ENCODE results near the gene PDE4D.
"Not testable (repeated sequence)": the region's sequence is repeated elsewhere in the genome, so short reads cannot be mapped to it uniquely, and the experiment has no call there.

PDE4D gene

GRCh38 chr5:59767681-59768151 is 125.8 kb downstream of the PDE4D start:
- no peak for DNase-seq

- no peak for DNase-seq
These were observed 126.3 kb downstream of the PDE4D start for GRCh38 chr5:59767211-59767605.

GRCh38 chr5:59766427-59767210 is 126.9 kb downstream of the PDE4D start:
- DNase-seq: no peak

- no peak for DNase-seq
These were observed 128.1 kb downstream of the PDE4D start for GRCh38 chr5:59765446-59765845.

- no peak for DNase-seq
These were observed 129.2 kb downstream of the PDE4D start for GRCh38 chr5:59764361-59764760.

GRCh38 chr5:59763541-59763940 is 130.0 kb downstream of the PDE4D start:
- DNase-seq: no peak

- not testable (repeated sequence) for DNase-seq
These were observed 131.3 kb downstream of the PDE4D start for GRCh38 chr5:59762232-59762631.

GRCh38 chr5:59760785-59761348 is 132.7 kb downstream of the PDE4D start:
- peak; percentile 20 for DNase-seq

GRCh38 chr5:59759600-59760351 is 133.8 kb downstream of the PDE4D start:
- DNase-seq: no peak

GRCh38 chr5:59758566-59758965 is 135.0 kb downstream of the PDE4D start:
- DNase-seq: no peak

GRCh38 chr5:59757442-59757841 is 136.1 kb downstream of the PDE4D start:
- DNase-seq: no peak

- DNase-seq: no peak
These were observed 137.0 kb downstream of the PDE4D start for GRCh38 chr5:59756373-59757035.

- DNase-seq: no peak
These were observed 138.1 kb downstream of the PDE4D start for GRCh38 chr5:59755476-59755875.

- no peak for DNase-seq
These were observed 139.9 kb downstream of the PDE4D start for GRCh38 chr5:59753599-59753998.

- no peak for DNase-seq
These were observed 143.6 kb downstream of the PDE4D start for GRCh38 chr5:59749782-59750520.

- not testable (repeated sequence) for DNase-seq
These were observed 145.4 kb downstream of the PDE4D start for GRCh38 chr5:59748036-59748663.

GRCh38 chr5:59746241-59746765 is 147.2 kb downstream of the PDE4D start:
- DNase-seq: no peak

- DNase-seq: no peak
These were observed 148.1 kb downstream of the PDE4D start for GRCh38 chr5:59745415-59745863.

- DNase-seq: no peak
These were observed 149.0 kb downstream of the PDE4D start for GRCh38 chr5:59744531-59744992.

- DNase-seq: no peak
These were observed 151.9 kb downstream of the PDE4D start for GRCh38 chr5:59741599-59741998.

- no peak for DNase-seq
These were observed 155.5 kb downstream of the PDE4D start for GRCh38 chr5:59738024-59738423.

GRCh38 chr5:59732806-59733205 is 160.7 kb downstream of the PDE4D start:
- no peak for DNase-seq
